MG63 (cell line): ENCODE results near the gene ANKK1. TPM values are rescaled to one million over a fixed set of nuclear protein-coding genes. Genes with fewer than 3 reads are reported as not detected.

Experiments used
- DNase-seq: peaks from one replicate; pipeline ENCODE4 v3.0.0-alpha.2; 2020
- H3K27me3 ChIP-seq: fragments of 250-450 bp; sonication (Bioruptor Pico); 2 replicates; pipeline ENCODE4 v1.5.1; 2020; ENCODE audit warnings: mild to moderate bottlenecking, moderate library complexity
- H3K36me3 ChIP-seq: fragments of 250-450 bp; sonication (Bioruptor Pico); 2 replicates; pipeline ENCODE4 v1.5.1; 2020; ENCODE audit warnings: mild to moderate bottlenecking, moderate library complexity
- H3K4me3 ChIP-seq: fragments of 250-450 bp; sonication (Bioruptor Pico); 2 replicates; pipeline ENCODE4 v1.5.1; 2020; ENCODE audit warnings: mild to moderate bottlenecking, moderate library complexity
- H3K9me3 ChIP-seq: fragments of 250-450 bp; sonication (Bioruptor Pico); 2 replicates; pipeline ENCODE4 v1.5.1; 2020; ENCODE audit warnings: mild to moderate bottlenecking, moderate library complexity
- total RNA-seq: library from RNA; depleted of rRNA; stranded (reverse); fragments of >200 nt; shearing (Covaris generic); gene quantifications from 2 replicates; pipeline ENCODE4 v1.2.3, GENCODE V29; 2014; ENCODE audit warnings: low replicate concordance; rRNA removed

Gene ANKK1
- total RNA-seq, 1 experiment from 2014 or later, result not detected

DNA sequence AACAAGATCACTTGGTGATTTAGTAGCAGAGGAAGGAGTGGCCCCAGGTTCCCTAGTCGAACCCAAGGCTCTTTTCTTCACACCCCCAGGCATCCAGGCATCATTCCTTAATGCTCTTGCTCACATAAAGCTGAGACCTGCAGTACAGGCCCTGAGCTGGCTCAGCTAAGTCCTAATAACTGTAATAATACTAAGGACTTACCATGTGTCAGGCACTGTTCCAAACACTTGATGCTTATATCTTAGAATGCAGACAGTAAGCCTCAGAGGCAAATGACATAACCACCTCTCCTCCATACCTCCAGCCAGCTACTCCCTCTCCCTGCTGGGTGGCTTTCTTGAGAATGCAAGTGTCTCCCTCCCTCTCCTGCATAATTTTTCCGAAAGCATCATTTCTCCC, 33.2 kb downstream of the ANKK1 start:
- no peak for DNase-seq
- H3K36me3 ChIP-seq, result no peaks in the 10 kb centered on the region
- H3K9me3 ChIP-seq, result no peaks in the 10 kb centered on the region
- H3K4me3 ChIP-seq, result no peak overlapping the region
- no peaks in the 10 kb centered on the region for H3K27me3 ChIP-seq

DNA sequence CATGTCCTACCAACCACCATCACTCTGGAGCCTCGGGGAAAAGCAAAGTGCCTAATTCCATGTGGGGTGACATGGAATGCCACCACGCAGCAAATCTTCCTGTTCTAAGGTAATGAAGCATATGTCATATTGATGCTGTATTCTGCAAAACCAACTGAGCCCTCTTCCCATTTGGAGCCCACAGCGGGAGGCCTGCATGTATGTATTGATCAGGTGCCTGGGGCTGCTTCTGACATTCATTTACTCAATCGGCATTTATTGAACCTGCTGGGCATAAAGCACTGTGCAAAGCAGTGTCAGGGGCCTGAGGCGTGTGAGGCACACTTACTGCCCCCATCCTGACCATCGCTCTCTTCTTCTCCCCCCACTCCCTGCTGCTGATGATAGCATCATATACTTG, 39.1 kb downstream of the ANKK1 start:
- no peaks in the 10 kb centered on the region for H3K27me3 ChIP-seq
- no peaks in the 10 kb centered on the region for H3K9me3 ChIP-seq
- no peak for DNase-seq
- H3K36me3 ChIP-seq, result no peaks in the 10 kb centered on the region
- no peak overlapping the region for H3K4me3 ChIP-seq

DNA sequence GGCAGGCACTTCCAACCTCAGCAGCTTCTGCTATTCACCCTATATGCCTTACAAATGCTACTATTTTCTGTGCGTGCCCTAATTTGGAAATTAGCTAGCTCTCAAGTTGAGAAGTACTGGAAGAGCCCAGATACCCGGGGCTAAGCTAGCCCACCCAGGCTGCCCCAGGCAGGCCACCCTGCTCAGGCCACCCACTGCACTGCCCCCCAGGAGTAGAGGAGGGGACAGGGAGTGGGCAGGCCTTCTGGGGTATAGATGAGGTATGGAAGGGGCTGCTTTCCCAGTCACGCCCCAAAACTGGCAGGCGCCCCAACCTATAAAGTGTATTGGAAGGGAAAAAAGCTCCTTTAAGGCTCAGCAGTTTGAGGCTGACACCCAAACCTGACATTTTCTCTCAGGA, 44.2 kb downstream of the ANKK1 start:
- H3K9me3 ChIP-seq, result no peaks in the 10 kb centered on the region
- no peak overlapping the region for H3K4me3 ChIP-seq
- no peaks in the 10 kb centered on the region for H3K36me3 ChIP-seq
- no peak for DNase-seq
- no peaks in the 10 kb centered on the region for H3K27me3 ChIP-seq

DNA sequence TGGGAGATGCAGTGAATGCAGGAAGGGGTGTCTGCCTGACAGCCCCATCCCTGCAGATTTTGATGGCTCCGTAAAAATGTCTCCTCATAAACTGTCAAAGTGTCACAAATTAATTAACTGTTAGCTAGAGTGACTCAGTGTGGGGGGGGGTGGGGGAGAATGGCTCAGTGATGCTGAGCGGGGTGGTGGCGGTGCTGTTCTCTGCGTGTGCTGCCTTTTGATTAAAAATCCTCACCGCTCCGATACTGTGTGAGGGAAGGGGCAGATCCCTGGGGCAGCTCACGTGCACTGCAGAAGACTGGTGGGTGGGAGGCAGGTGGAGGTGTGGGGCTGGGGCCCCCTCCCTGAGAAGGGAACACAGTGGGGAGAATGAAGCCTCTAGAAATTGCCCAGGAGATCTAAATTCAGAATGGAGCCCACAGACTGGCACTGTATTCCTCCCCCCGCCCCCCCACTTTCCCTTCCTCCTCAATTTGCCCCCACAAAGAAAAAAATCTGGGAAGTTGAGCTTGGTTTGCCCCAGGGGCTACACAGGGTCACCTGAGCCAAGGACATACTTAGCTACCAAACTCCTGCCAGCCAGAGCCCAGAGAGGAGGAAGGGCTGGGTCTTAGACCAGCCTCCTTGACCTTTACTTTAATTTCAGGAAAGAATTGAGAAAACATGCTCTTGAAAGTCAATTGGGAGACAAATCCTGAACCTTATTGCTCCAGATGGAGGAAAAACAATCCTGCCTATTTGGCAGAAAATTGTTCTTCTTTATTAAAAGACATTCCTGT, 47.8 kb downstream of the ANKK1 start:
- no peak for DNase-seq
- H3K9me3 ChIP-seq, result no peaks in the 10 kb centered on the region
- H3K4me3 ChIP-seq, result no peak overlapping the region
- no peaks in the 10 kb centered on the region for H3K27me3 ChIP-seq
- no peaks in the 10 kb centered on the region for H3K36me3 ChIP-seq

DNA sequence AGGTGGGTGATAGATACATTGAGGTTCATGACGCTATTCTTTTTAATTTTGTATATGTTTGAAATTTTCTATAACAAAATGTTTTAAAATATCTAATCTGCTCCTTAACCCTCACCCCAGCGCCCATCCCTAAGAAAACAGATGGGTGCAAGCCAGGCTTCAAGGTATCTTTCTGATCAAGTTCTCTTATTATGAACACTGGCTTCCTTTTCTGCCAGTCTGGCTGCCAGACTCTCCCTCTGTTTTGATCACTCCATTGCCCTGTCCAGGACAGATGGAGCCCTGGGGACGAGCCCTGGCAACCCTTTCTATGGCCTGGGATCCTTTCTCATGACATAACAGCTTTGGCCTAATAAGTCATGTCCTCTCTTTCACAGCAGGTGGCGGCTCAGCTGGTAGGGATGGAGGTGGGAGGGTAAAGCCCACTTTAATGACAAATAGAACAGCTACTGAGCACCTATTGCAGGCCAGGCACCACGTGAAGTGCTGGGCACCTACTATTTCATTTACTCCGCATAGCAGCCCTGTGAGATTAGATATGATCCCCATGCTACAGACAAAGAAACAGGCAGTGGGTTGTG, 49.2 kb downstream of the ANKK1 start:
- Histone ChIP-seq H3K27me3 (no peaks in the 10 kb centered on the region), H3K9me3 (no peaks in the 10 kb centered on the region), H3K36me3 (no peaks in the 10 kb centered on the region), H3K4me3 (no peak overlapping the region)
- no peak for DNase-seq

DNA sequence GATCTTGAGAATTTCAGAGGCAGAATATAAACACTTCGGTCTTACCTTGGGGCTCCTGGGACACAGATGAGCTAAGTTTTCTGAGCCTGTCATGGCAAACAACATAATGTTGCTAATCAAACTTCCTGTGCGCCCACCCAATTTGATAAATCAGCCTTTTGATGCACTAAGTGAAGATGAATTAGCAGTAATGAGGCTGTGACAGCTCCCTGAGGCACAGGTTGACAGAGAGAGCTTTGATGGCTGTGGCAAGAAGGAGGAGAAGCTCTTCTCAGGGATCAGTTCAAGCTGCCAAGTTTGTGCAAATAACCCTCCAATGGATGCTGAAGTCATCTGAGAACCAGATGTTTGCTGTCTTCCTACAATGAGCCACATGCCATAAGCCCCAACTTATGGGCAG, 53.2 kb downstream of the ANKK1 start:
- H3K27me3 ChIP-seq, result peaks cover 5% of the 10 kb centered on the region; the same call in 1 of the 2 replicates
- no peaks in the 10 kb centered on the region for H3K9me3 ChIP-seq
- no peaks in the 10 kb centered on the region for H3K36me3 ChIP-seq
- DNase-seq, result no peak
- no peak overlapping the region for H3K4me3 ChIP-seq

DNA sequence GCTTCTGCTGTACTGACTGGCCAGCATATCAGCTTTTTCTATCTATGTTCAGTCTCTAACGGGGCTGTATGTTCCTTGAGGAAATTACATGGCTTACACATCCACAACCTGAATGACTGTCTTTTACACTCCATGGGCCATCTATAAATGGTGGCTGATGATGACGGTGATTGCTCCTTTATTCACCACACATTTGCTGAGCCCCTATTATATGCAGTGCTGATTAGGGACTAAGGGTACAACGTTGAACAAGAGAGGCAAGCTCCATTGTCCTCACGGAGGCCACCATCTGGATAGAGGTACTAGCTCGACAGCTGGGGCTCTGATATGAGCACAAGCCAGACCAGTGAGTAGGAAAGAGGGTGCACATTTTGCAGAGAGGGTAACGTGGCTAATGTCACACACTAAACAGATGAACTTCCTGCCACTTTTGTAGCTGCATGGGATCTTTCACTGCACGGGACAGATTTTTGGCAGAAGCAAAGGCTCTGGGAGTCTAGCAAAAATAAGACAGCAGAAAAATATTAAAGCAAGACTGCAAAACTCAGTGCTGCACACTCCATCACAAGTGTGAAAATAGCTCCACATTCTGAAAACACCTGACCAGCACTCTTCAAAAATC, 57.0 kb downstream of the ANKK1 start:
- H3K27me3 ChIP-seq, result peaks cover 5% of the 10 kb centered on the region; the same call in 1 of the 2 replicates
- no peaks in the 10 kb centered on the region for H3K9me3 ChIP-seq
- no peak for DNase-seq

DNA sequence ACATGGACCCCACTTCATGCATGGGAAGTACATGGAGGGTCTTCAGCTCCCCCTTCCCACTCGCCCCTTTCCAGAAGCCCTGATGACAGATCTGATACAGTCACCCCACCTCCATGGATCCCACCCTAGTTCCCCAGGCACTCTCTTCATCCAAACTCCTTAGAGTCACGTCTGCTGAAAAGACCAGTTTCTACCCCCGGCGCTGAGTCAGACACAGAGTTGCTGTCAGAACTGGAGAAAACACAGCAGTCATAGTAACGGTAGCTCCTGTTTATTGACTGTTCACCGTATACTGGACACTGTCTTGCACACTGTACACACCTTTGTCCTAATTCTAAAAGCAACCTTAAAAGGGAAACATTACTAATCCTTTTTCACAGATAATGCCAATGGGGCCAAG, 58.5 kb downstream of the ANKK1 start:
- Histone ChIP-seq H3K4me3 (no peak overlapping the region), H3K9me3 (no peaks in the 10 kb centered on the region), H3K27me3 (peaks cover 5% of the 10 kb centered on the region; the same call in 1 of the 2 replicates), H3K36me3 (no peaks in the 10 kb centered on the region)
- no peak for DNase-seq

More for the DNA sequence above, 57.0 kb downstream of the ANKK1 start:
- Histone ChIP-seq H3K36me3 (no peaks in the 10 kb centered on the region), H3K4me3 (no peak overlapping the region)

DNA sequence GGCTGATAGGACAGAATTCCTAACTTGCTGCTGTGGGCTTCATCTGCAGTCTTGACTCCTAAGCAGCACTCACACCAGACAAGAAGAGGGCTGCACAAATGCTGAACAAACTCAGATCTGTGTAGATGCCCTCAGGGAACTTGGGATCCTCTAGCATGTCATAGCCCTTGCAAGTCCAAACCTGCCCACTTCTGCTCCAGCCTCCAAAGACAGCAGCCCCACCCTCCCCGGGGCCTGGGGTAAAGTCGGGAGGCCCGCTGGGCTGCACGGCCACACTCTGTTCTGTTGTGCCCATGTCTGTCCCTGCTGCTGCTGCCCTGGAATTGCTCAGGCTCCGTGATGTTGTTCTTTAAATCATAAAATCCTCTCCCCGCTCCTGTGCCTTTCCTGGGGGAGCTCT, 59.4 kb downstream of the ANKK1 start:
- no peak for DNase-seq

DNA sequence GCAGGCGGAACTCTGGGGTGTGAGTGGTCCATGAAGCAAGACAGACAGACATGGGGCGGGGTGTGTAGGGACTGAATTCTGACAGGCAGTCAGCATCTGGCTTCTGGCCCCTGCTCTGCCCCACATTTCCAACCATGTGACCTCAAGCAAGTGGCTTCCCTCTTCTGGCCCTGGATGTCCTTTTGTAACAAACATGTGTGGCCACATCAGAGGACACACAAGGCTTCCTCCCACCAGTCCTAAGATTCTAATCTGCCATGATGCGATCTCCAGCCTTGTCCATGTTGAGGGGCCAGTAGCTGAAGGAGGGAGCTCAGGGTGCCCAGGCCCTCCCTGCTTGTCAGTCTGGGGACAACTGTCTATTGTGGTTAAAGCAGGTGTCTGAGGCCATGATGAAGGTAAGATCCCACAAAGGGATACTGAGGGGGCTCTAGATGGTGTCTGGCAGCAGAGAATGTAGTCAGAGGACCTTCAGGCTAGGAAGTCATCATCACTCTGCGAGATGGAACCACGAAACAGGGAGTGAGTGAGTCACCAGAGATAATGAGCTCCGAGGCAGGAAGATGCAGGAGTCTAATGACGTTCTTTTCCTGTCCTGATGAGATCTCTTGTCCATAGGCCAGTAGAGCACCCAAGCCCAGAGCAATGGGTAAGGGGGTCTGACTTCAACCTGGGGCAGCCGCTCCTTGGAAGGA, 60.2 kb downstream of the ANKK1 start:
- DNase-seq, result peak; percentile 14
- Histone ChIP-seq H3K27me3 (peaks cover 5% of the 10 kb centered on the region; the same call in 1 of the 2 replicates), H3K36me3 (no peaks in the 10 kb centered on the region), H3K9me3 (no peaks in the 10 kb centered on the region), H3K4me3 (no peak overlapping the region)

More for the DNA sequence above, 59.4 kb downstream of the ANKK1 start:
- H3K36me3 ChIP-seq, result no peaks in the 10 kb centered on the region
- H3K9me3 ChIP-seq, result no peaks in the 10 kb centered on the region
- H3K27me3 ChIP-seq, result peaks cover 5% of the 10 kb centered on the region; the same call in 1 of the 2 replicates
- H3K4me3 ChIP-seq, result no peak overlapping the region

DNA sequence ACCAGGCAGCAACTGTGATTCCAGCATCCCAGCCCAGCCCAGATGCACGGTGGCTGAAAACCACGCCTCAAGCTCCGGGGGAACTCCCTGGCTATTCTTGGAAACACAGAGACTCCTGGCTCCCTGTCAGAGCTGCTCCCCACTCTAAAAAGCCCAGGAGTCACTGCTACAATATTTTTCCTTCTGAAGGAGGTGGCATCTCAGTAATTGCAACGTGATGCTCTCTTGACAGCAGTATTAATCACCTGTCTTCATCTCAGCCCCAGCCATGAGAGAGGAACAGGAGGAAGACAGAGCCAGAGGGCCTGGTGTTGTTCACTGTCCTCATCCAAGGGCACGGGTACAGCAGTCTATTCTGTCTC, 60.7 kb downstream of the ANKK1 start:
- DNase-seq, result no peak
- Histone ChIP-seq H3K36me3 (no peaks in the 10 kb centered on the region), H3K4me3 (no peak overlapping the region), H3K9me3 (no peaks in the 10 kb centered on the region), H3K27me3 (peaks cover 4% of the 10 kb centered on the region; the same call in 1 of the 2 replicates)

DNA sequence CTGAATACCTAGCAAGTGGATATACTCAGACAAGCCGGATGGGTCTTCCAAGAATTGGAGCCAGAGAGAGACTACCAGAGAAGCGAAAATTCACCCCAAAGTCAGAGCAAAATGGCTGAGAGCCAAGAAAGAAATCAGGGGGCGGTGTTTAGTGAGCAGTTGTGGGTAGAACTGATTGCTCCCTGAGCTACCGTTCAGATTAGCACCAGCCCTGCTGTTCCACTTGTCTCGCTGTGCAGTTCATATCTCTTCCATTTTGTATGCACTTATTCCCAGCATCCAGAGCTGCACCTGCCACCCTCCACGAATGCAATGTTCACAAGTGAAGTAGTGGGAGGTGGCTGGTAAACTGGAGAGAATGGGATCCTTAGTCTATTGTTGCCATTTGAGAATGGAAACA, 62.2 kb downstream of the ANKK1 start:
- no peak for DNase-seq

More for the DNA sequence above, 62.2 kb downstream of the ANKK1 start:
- Histone ChIP-seq H3K27me3 (no peaks in the 10 kb centered on the region), H3K9me3 (no peaks in the 10 kb centered on the region), H3K36me3 (no peaks in the 10 kb centered on the region), H3K4me3 (no peak overlapping the region)

Other genes with a start within 250 kb of the ANKK1 start
- 7.3 and 7.4 TPM in 2 replicates for gene TTC12, start 73.2 kb upstream of the ANKK1 start, total RNA-seq
- 2.7 TPM in 1 of 2 replicates, not detected in the other for gene DRD2, start 87.6 kb downstream of the ANKK1 start, total RNA-seq